Cardiac fibroblast (primary cell): Measurements from ENCODE around the gene BMP4.

Experiments used
- DNase-seq, 2 donors: peaks; one replicate each; pipeline versions ENCODE4 v3.0.0 to v3.0.0-alpha.2; 2010; ENCODE audit warnings: low read depth in 2 of 2
- H3K4me3 ChIP-seq, 2 donors: replicated peaks in 1 of 2; 1 replicate in 1 of 2; 2 replicates in 1 of 2; pipeline ENCODE4 v1.5.1; 2011; ENCODE audit warnings: low read depth in 2 of 2, low read length in 2 of 2, mild to moderate bottlenecking in 2 of 2, moderate library complexity in 1 of 2
- TF ChIP-seq, protein P1 (sequence below): IDR thresholded peaks from one replicate; pipeline ENCODE4 v1.5.1; 2011; ENCODE audit warnings: low read depth, mild to moderate bottlenecking, low read length, inconsistent platforms

The BMP4 gene

DNA sequence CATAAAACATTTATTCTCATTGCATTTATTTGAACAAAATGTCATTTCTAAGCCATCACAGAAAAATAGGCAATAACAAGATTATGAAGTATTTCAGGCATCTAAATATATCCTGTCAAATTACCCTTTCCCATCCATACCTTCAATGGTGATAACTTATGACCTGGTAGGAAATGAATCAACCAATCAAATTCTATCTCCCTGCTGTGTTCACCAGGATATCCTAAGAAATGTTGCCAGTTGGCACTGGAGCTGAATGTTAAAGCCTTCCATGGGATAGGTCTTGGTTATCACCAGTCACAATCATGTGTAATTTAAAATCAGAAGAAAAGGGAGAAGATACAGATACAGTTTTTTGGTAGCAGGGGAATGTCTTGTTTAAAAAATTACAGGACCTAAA lies 23.7 kb downstream of the BMP4 start:
- no peak overlapping the region for H3K4me3 ChIP-seq
- TF ChIP-seq, protein P1, sequence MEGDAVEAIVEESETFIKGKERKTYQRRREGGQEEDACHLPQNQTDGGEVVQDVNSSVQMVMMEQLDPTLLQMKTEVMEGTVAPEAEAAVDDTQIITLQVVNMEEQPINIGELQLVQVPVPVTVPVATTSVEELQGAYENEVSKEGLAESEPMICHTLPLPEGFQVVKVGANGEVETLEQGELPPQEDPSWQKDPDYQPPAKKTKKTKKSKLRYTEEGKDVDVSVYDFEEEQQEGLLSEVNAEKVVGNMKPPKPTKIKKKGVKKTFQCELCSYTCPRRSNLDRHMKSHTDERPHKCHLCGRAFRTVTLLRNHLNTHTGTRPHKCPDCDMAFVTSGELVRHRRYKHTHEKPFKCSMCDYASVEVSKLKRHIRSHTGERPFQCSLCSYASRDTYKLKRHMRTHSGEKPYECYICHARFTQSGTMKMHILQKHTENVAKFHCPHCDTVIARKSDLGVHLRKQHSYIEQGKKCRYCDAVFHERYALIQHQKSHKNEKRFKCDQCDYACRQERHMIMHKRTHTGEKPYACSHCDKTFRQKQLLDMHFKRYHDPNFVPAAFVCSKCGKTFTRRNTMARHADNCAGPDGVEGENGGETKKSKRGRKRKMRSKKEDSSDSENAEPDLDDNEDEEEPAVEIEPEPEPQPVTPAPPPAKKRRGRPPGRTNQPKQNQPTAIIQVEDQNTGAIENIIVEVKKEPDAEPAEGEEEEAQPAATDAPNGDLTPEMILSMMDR, result no peak
- no peak for DNase-seq

DNA sequence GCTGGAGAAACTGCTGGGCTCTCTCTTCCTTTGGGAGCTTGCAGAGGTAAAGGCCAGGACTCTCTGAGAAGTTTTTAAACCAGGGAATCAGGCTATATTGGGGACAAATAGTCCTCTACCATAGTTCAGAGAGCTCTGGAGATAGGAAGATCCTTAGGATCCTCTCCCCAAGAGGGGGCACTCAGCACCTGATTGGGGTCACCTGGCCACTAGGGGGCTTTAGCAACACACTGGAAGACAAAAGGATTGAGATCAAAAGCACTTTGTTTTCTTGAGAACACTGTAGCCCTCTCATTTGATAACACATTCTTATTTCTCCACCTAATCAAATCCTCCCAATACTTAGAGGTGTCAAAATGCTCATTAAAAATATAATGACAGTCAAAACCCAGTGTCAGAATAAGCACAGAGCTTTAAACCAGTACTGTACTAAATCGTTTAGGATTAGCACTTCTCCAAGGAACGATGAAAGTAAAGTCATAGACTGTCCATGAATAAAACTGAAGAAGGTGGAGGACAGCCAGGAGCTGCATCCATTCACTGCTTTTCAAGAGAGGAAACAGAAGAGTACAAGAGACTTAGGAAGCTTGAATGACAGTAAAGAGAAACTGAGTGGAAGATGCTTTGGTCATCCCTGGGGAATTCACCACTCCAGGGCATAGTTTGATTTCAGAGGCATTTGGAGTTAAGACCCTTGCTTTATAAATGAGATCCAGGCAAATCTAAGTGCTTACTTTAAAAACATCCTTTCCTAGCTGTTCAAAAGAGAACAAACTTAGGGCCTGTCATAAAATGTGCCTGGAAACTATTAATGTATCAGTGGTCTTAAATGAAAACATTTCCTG lies 26.5 kb downstream of the BMP4 start:
- DNase-seq, result no peak
- TF ChIP-seq, protein P1, result peak; percentile 37
- H3K4me3 ChIP-seq, result no peak overlapping the region

DNA sequence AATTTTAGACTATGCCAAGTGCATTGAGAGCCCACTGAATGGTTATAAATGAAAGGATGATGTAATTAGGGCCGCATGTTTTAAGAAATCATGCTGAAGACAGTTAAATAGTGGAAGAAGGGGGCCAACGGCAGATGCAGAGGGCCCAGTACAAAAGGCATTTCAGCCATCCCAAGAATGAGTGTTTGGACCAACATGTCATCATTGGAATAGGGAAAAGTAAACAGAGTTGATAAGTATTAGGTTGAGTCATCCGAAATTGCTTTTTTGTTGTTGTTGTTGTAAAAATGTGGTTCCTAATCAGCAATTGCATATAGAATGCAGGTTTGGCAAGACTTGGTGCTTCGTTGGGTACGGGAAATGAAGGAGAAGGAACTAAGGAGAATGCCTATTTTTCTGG lies 29.5 kb downstream of the BMP4 start:
- H3K4me3 ChIP-seq, result no peak overlapping the region
- peak; percentile 8 to 48 for DNase-seq

DNA sequence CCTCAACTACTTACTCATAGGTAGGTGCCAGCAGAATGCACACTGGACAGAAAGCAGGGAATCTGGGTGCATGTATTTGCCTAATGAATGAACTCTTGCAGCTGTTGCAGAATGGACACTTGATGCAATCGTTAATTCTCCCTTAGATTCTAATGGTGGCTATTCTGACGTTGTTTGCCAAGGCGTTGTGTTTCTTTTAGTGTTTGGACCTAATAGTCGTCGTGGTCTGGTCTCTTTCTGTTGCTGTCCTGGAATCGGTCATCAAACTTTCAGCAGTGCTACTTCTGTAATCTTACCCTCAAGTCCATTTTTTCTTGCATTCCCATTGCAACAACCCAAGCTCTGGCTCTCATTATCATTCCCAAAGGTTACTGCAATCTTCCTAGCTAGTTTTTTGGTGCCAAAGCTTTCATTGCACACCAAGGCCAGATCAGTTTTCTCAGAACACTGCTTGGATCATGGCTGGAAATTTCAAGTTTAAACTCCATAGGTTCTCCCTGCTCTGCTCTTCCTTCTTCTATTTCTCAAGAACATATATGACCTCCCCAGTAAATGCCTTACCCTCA lies 31.3 kb downstream of the BMP4 start:
- TF ChIP-seq, protein P1, result no peak
- DNase-seq, result peak in 1 of 2 donors; percentile 7
- no peak overlapping the region for H3K4me3 ChIP-seq

More for the DNA sequence above, 29.5 kb downstream of the BMP4 start:
- TF ChIP-seq, protein P1, result no peak

DNA sequence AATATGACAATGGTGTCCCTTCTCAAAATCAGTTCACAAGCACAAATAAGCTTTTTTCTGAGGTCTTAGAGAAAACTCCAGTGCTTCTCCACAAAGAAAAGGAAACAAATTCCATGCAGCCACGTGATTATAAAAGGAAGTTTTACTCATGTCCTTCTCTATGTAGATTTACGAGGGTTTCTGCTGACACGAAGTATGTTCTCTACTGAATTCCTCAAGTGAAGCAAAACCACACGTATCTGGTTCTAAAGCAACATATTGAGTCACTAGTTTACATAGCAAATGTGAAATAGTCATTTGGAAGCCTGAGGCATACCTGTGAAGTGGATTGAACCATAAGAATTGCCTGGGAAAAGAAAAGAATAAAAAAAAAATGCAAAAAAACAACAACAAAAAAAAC lies 31.9 kb downstream of the BMP4 start:
- peak; percentile 68 to 83 for DNase-seq

DNA sequence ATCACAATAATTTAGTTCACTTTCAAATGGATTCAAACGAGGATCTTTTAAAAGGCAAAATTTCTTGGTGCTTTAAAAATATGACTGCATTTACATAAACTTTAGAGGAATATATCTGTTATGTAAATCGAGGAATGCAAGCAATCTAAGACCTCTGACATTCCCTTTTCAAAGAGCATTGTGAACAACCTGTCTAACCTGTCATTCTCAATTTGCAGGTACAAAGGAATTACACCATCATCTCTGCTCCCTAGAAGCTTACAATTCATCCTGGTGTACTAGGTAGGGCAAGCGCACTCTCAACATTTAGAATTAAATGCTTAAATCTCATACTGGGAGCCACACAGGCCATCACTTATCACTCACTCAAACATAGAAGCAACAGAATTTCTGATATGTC lies 35.6 kb downstream of the BMP4 start:
- TF ChIP-seq, protein P1, result no peak
- no peak for DNase-seq
- H3K4me3 ChIP-seq, result no peak overlapping the region

More for the DNA sequence above, 31.9 kb downstream of the BMP4 start:
- TF ChIP-seq, protein P1, result no peak
- H3K4me3 ChIP-seq, result no peak overlapping the region

DNA sequence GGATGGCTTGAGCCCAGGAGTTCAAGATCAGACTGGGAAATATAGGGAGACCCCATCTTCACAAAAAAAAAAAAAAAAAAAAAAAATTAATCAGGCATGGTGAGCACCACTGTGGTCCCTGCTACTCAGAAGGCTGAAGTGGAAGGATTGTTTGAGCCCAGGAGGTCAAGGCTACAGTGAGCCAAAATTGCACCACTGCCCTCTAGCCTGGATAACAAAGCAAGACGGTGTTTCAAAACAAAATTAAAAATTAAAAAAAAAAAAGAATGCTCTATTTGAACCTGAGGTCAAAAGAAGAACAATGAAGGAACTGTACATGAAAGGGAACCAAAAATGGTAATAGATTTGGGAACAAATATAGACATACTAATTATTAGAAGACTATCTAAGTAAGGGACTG lies 40.4 kb downstream of the BMP4 start:
- TF ChIP-seq, protein P1, result no peak
- DNase-seq, result no peak
- H3K4me3 ChIP-seq, result no peak overlapping the region
